ENCODE results near the gene S100A9. TPM values are rescaled to one million over a fixed set of nuclear protein-coding genes. Genes with fewer than 3 reads are reported as not detected.

Gene S100A9
- total and polyA plus RNA-seq, 2 of the 8 experiments (the other 6 are each of a cell fraction or from before 2014, with no cell fraction given) = not detected

- no peak for TF ChIP-seq CHD7 (IDR thresholded peaks at IDR 0.05; ENCODE audit: insufficient replicate concordance, low read length)
- no peak for TF ChIP-seq BRCA1 (IDR thresholded peaks at IDR 0.05; ENCODE audit: low read depth, low read length)
- no peak for TF ChIP-seq MAX (IDR thresholded peaks at IDR 0.05)
- no peak for TF ChIP-seq NANOG (IDR thresholded peaks at IDR 0.05; ENCODE audit: insufficient read depth, low read depth, low read length, poor library complexity, severe bottlenecking)
- no peak for TF ChIP-seq KDM5A (IDR thresholded peaks at IDR 0.05; ENCODE audit: low read length)
- TF ChIP-seq SIN3A (conservative IDR thresholded peaks at IDR 0.05 in 1 of 2, IDR thresholded peaks at IDR 0.05 in 1 of 2; ENCODE audit: low read depth in 1 of 2, low read length in 2 of 2) = no peak
- no peak for TF ChIP-seq USF2 (IDR thresholded peaks at IDR 0.05; ENCODE audit: low read length)
These were observed 7.4 kb downstream of the S100A9 start (continued) for GRCh38 chr1:153364766-153365666.
